GM19193 (cell line): ENCODE results near the gene DZIP1L.

ENCODE experiments used
- POLR2A ChIP-seq: IDR thresholded peaks from 4 replicates; pipeline ENCODE4 v1.6.1; 2011; ENCODE audit not compliant: insufficient read depth, insufficient read length; ENCODE audit errors: extremely low read depth

Gene DZIP1L, protein sequence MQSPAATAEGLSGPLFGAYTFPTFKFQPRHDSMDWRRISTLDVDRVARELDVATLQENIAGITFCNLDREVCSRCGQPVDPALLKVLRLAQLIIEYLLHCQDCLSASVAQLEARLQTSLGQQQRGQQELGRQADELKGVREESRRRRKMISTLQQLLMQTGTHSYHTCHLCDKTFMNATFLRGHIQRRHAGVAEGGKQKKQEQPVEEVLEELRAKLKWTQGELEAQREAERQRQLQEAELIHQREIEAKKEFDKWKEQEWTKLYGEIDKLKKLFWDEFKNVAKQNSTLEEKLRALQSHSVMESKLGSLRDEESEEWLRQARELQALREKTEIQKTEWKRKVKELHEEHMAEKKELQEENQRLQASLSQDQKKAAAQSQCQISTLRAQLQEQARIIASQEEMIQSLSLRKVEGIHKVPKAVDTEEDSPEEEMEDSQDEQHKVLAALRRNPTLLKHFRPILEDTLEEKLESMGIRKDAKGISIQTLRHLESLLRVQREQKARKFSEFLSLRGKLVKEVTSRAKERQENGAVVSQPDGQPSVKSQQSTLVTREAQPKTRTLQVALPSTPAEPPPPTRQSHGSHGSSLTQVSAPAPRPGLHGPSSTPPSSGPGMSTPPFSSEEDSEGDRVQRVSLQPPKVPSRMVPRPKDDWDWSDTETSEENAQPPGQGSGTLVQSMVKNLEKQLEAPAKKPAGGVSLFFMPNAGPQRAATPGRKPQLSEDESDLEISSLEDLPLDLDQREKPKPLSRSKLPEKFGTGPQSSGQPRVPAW

GRCh38 chr3:138114988-138115971 lies at the start of gene DZIP1L:
Gene DZIP1L (minus strand): TSS chr3:138115608. CDS start chr3:138103971, 11,637 bp downstream.
- no peak for TF ChIP-seq POLR2A

DNA sequence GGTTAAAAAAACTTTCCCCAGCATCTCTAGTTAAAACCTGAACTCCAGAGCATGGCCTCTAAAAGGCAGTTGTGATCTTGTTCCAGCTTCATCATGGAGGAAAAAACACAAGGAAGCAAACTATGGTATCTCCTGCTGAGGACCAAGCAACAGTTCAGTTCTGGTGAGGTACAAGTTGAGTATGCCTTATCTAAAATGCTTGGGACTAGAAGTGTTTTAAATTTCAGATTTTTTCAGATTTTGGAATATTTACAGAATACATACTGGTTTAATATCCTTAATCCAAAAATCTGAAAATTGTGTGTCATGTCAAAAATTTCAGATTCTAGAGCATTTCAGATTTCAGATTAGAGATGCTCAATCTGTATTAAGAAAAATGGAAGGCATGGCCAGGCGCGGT lies 49.7 kb upstream of the DZIP1L start:
- TF ChIP-seq POLR2A: no peak

- TF ChIP-seq POLR2A: no peak
Observed at GRCh38 chr3:138157743-138158142, 42.3 kb upstream of the DZIP1L start.

GRCh38 chr3:138154534-138154933 lies 39.1 kb upstream of the DZIP1L start:
- no peak for TF ChIP-seq POLR2A

DNA sequence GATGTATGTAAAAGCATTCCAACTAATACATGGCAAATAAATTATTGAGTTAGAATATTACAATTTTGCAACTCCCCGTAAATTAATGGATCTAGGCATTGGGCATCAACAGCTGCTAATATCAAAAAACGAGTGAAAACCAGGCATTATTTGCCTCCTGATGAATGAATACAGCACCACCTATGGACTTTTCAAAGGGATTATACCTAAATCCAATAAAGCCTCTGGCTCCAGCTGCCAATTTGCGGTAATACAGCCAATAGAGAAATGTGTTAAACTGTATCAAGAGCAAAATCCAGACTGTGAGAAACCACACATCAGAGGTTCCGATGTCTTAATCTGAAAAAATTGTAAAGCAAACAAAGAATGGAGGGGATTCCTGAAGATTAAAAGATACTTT lies 33.1 kb upstream of the DZIP1L start:
- no peak for TF ChIP-seq POLR2A

DNA sequence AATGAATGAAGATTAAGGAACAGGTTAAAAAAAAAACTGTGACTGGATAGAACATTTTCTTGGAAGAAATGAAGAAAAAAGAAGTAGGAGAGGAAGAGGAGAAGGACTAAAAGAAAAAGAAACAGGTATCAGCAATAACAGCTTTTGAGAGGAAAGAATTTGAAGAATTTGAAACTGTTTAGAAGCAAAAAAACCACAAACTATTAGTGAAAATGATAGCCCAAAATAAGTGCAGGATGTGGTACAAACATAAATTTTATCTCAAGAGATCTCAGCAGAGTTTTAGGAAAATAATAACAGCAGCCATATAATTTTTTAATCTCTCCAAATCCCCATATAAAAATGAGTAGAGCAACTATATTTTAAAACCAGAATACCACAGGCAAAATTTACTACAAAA lies 25.5 kb upstream of the DZIP1L start:
- TF ChIP-seq POLR2A: no peak

- no peak for TF ChIP-seq POLR2A
Observed at GRCh38 chr3:138139691-138140090, 24.3 kb upstream of the DZIP1L start.

GRCh38 chr3:138137861-138138260 lies 22.5 kb upstream of the DZIP1L start:
- no peak for TF ChIP-seq POLR2A

- TF ChIP-seq POLR2A: no peak
Observed at GRCh38 chr3:138136201-138136600, 20.8 kb upstream of the DZIP1L start.

DNA sequence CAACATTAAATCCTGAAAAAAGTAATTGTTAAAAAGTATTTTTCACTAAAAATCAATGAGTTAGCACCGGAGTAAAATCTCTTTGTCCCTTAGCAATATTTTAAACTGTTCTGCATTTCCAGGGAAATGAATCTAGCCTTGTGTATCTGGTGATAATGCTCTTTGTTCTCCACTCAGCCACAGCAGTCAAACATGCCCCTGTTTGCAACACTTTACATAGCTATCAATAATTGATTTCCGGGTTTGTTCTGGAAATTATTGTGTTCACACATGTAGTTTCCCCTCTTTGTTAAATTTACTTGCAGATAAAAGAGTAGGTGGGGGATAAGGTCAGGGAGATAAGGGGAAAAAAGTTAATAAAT lies 20.4 kb upstream of the DZIP1L start:
- no peak for TF ChIP-seq POLR2A

DNA sequence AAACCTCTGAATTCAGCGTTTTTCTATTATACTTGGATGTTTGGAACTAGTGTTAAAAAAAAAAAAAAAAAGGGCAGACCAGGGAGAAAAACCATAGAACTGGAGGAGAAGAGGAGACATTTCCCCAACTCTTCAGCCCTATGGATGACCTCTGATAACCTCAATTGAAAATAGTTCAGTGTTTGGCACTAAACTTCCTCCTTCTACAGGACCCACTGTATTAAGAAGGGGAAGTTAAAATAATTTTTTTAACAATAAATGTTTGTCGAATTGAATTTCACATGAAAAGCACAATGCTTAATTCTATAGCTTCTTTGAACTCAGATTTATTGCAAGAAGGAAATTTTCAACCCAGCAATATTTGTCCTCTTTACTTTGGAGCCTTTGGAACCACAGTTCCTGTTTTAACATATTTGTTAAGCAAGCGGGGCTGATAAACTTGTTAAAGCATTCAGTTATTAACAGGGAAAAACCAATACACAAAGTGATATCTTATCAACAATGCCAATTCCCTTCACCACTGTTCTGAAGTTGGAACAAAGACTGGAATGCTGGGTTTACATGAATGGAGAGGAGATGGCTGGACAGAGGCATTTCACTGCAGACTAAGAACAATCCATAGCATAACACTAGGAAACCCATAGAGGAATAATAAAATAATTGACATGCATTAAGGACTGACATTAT lies 19.9 kb upstream of the DZIP1L start:
- TF ChIP-seq POLR2A: no peak

GRCh38 chr3:138132239-138132638 lies 16.8 kb upstream of the DZIP1L start, which contains the start of gene A4GNT:
Gene A4GNT (minus strand): TSS chr3:138132390. CDS start chr3:138131256, 1,134 bp downstream.
- TF ChIP-seq POLR2A: no peak

- TF ChIP-seq POLR2A: no peak
Observed at GRCh38 chr3:138127636-138128365, 12.4 kb upstream of the DZIP1L start.
